ENCODE data around the gene MPST. TPM values are rescaled to one million over a fixed set of nuclear protein-coding genes. Genes with fewer than 3 reads are reported as not detected.

The MPST gene
- total and polyA plus RNA-seq, 4 donors = 59.2 to 247 (median 71.7) TPM

GRCh38 chr22:37075046-37075445, 55.5 kb downstream of the MPST start:
- no peaks in the 10 kb centered on the region for H3K4me1 ChIP-seq (ENCODE audit: control insufficient read depth in 5 of 5, insufficient read depth in 5 of 5, low read length in 5 of 5)
- H3K9me3 ChIP-seq (ENCODE audit: control insufficient read depth in 4 of 4, insufficient read depth in 3 of 4, low read length in 3 of 4) = peaks cover 0 to 6% (median 0%) of the 10 kb centered on the region in 4 donors
- H3K27ac ChIP-seq (ENCODE audit: low read depth in 1 of 2, low read length in 1 of 2) = no peak overlapping the region
- no peak for TF ChIP-seq CTCF (IDR thresholded peaks at IDR 0.05; ENCODE audit: control extremely low read depth, extremely low read depth)
- no peak overlapping the region for H3K4me3 ChIP-seq
- H3K27me3 ChIP-seq (ENCODE audit: control insufficient read depth in 3 of 3, insufficient read depth in 3 of 3, low read length in 2 of 3) = peaks cover 0 to 20% (median 0%) of the 10 kb centered on the region in 3 donors
- no peaks in the 10 kb centered on the region for H3K36me3 ChIP-seq (ENCODE audit: control insufficient read depth in 4 of 4, insufficient read depth in 4 of 4, low read length in 4 of 4)
- 57 to 74% methylated on average over 17 of the region's 17 CpGs for WGBS, 2 donors
- ATAC-seq (ENCODE audit: insufficient read depth, low FRiP score) (no peak), DNase-seq (no peak)
- H3K9ac ChIP-seq (ENCODE audit: insufficient read depth in 1 of 2, low read length in 2 of 2) = no peak overlapping the region

GRCh38 chr22:37075822-37076433, 56.4 kb downstream of the MPST start:
- Histone ChIP-seq H3K4me3 (no peak overlapping the region), H3K27me3 (ENCODE audit: control insufficient read depth in 3 of 3, insufficient read depth in 3 of 3, low read length in 2 of 3) (peaks cover 0 to 15% (median 0%) of the 10 kb centered on the region in 3 donors), H3K9me3 (ENCODE audit: control insufficient read depth in 4 of 4, insufficient read depth in 3 of 4, low read length in 3 of 4) (peaks cover 0 to 6% (median 0%) of the 10 kb centered on the region in 4 donors), H3K4me1 (ENCODE audit: control insufficient read depth in 5 of 5, insufficient read depth in 5 of 5, low read length in 5 of 5) (no peaks in the 10 kb centered on the region), H3K27ac (ENCODE audit: low read depth in 1 of 2, low read length in 1 of 2) (no peak overlapping the region), H3K9ac (ENCODE audit: insufficient read depth in 1 of 2, low read length in 2 of 2) (no peak overlapping the region), H3K36me3 (ENCODE audit: control insufficient read depth in 4 of 4, insufficient read depth in 4 of 4, low read length in 4 of 4) (no peaks in the 10 kb centered on the region)
- DNase-seq = no peak
- WGBS, 2 donors = 71 to 85% methylated on average over 9 of the region's 9 CpGs
- TF ChIP-seq CTCF (IDR thresholded peaks at IDR 0.05; ENCODE audit: control extremely low read depth, extremely low read depth) = no peak
- no peak for ATAC-seq (ENCODE audit: insufficient read depth, low FRiP score)

GRCh38 chr22:37077802-37078448, 58.4 kb downstream of the MPST start:
- Histone ChIP-seq H3K9me3 (ENCODE audit: control insufficient read depth in 4 of 4, insufficient read depth in 3 of 4, low read length in 3 of 4) (peaks cover 0 to 3% (median 0%) of the 10 kb centered on the region in 4 donors), H3K9ac (ENCODE audit: insufficient read depth in 1 of 2, low read length in 2 of 2) (no peak overlapping the region), H3K4me3 (no peak overlapping the region), H3K36me3 (ENCODE audit: control insufficient read depth in 4 of 4, insufficient read depth in 4 of 4, low read length in 4 of 4) (no peaks in the 10 kb centered on the region), H3K27ac (ENCODE audit: low read depth in 1 of 2, low read length in 1 of 2) (no peak overlapping the region), H3K4me1 (ENCODE audit: control insufficient read depth in 5 of 5, insufficient read depth in 5 of 5, low read length in 5 of 5) (no peaks in the 10 kb centered on the region), H3K27me3 (ENCODE audit: control insufficient read depth in 3 of 3, insufficient read depth in 3 of 3, low read length in 2 of 3) (peaks cover 0 to 15% (median 0%) of the 10 kb centered on the region in 3 donors)
- peak; percentile 78 for TF ChIP-seq CTCF (IDR thresholded peaks at IDR 0.05; ENCODE audit: control extremely low read depth, extremely low read depth)
- ATAC-seq (ENCODE audit: insufficient read depth, low FRiP score) = no peak
- DNase-seq = peak; percentile 47 to 63 (median 57)
- WGBS, 2 donors = 25 to 30% methylated on average over 15 of the region's 15 CpGs
